ENCODE measurements around the gene CCDC9. TPM values are rescaled to one million over a fixed set of nuclear protein-coding genes. Genes with fewer than 3 reads are reported as not detected.
A peak's percentile ranks its signal among the peaks of the same experiment; 100 is the strongest.

The CCDC9 gene
- total and polyA plus RNA-seq, 2 of the 13 experiments (the other 11 are each of a cell fraction or from before 2014, with no cell fraction given) = 2.9 to 6.3 TPM

- H3K36me3 ChIP-seq (replicated peaks in 1 of 2; ENCODE audit: control insufficient read depth in 1 of 2, insufficient read depth in 2 of 2, low read length in 2 of 2) = peaks cover 0 to 3% of the 10 kb centered on the region in 2 experiments; a peak in 2 of 5 replicates
- FAIRE-seq = no peak
- H3K4me1 ChIP-seq (ENCODE audit: insufficient read depth, low read length) = peaks cover 47% of the 10 kb centered on the region
- intact Hi-C loops (cut with micrococcal nuclease; ENCODE audit: unreplicated experiment) (no loop called here), in situ Hi-C loops (cut with HindIII; ENCODE audit: extremely low pct_ligation_motif_present, low pct_unique_long_range_greater_than_20kb) (loop anchor here (5.0 kb wide), 1 partner anchor 41 kb away; no protein-coding TSS in a partner anchor)
- DNase-seq (ENCODE audit: low spot score) = peak; percentile 60
- peaks cover 8% of the 10 kb centered on the region; the same call in 1 of the 2 replicates for H4K20me1 ChIP-seq (ENCODE audit: insufficient read depth, low read length)
- H3K79me2 ChIP-seq (ENCODE audit: insufficient read depth, low read length) = peaks cover 10% of the 10 kb centered on the region
- H3K27ac ChIP-seq (ENCODE audit: extremely low read length, insufficient read depth, low read length) = no peak overlapping the region
- no peak overlapping the region for H3K4me3 ChIP-seq (replicated peaks in 1 of 3; ENCODE audit: insufficient read depth in 1 of 3, low read depth in 2 of 3, low read length in 3 of 3)
- WGBS (ENCODE audit: low lambda C conversion rate) = 8% methylated on average over 3 of the region's 3 CpGs
- no peaks in the 10 kb centered on the region for H3K9me3 ChIP-seq (ENCODE audit: low read length)
- no TSS peak for BruUV-seq (replicated peaks)
- CTCF ChIA-PET (ENCODE audit: low intra/inter-chr PET ratio, low total read pairs) = no interaction called here
- H2AFZ ChIP-seq (ENCODE audit: low read length) = no peak overlapping the region
- ATAC-seq = no peak
- no peak overlapping the region for H3K9ac ChIP-seq (ENCODE audit: insufficient read depth, low read depth, low read length)
- POLR2A ChIA-PET = interaction anchor here (1.5 to 1.8 kb wide), 2 partner anchors 9 to 28 kb away, joined by 5 to 16 read pairs; no protein-coding TSS in a partner anchor
- no peaks in the 10 kb centered on the region for H3K27me3 ChIP-seq (ENCODE audit: control insufficient read depth in 1 of 2, insufficient read depth in 2 of 2, low read length in 2 of 2)
- TF ChIP-seq NR2F2 (IDR thresholded peaks at IDR 0.05; ENCODE audit: borderline replicate concordance, low read depth) (no peak), FOSL2 (CRISPR knock-in tag; IDR thresholded peaks at IDR 0.05) (peak; percentile 83), ZSCAN20 (CRISPR knock-in tag; IDR thresholded peaks at IDR 0.05; ENCODE audit: borderline replicate concordance) (no peak), ZNF362 (CRISPR knock-in tag; IDR thresholded peaks at IDR 0.05; ENCODE audit: borderline replicate concordance) (no peak), NR2F6 (IDR thresholded peaks at IDR 0.05) (no peak), NR2F6 (CRISPR knock-in tag; IDR thresholded peaks at IDR 0.05) (no peak), ZNF776 (CRISPR knock-in tag; IDR thresholded peaks at IDR 0.05) (no peak), HCFC1 (IDR thresholded peaks at IDR 0.05; ENCODE audit: low read depth, low read length) (no peak), ZNF205 (CRISPR knock-in tag; IDR thresholded peaks at IDR 0.05) (no peak), KLF16 (CRISPR knock-in tag; IDR thresholded peaks at IDR 0.05) (no peak)
- H3K4me2 ChIP-seq (ENCODE audit: low read depth, low read length) = peak overlapping the region; percentile 27; the same call in 1 of the 2 replicates
Observed at GRCh38 chr19:47253467-47253881, 2.9 kb upstream of the CCDC9 start.
